Measurements from ENCODE around the gene CDC14A. TPM values are rescaled to one million over a fixed set of nuclear protein-coding genes. Genes with fewer than 3 reads are reported as not detected.

Gene CDC14A
- total RNA-seq, 1 experiment from 2014 or later, result 5.3 TPM

GRCh38 chr1:100536031-100536430 is 183.7 kb downstream of the CDC14A start:
- no peak for DNase-seq (ENCODE audit: low read depth)

DNA sequence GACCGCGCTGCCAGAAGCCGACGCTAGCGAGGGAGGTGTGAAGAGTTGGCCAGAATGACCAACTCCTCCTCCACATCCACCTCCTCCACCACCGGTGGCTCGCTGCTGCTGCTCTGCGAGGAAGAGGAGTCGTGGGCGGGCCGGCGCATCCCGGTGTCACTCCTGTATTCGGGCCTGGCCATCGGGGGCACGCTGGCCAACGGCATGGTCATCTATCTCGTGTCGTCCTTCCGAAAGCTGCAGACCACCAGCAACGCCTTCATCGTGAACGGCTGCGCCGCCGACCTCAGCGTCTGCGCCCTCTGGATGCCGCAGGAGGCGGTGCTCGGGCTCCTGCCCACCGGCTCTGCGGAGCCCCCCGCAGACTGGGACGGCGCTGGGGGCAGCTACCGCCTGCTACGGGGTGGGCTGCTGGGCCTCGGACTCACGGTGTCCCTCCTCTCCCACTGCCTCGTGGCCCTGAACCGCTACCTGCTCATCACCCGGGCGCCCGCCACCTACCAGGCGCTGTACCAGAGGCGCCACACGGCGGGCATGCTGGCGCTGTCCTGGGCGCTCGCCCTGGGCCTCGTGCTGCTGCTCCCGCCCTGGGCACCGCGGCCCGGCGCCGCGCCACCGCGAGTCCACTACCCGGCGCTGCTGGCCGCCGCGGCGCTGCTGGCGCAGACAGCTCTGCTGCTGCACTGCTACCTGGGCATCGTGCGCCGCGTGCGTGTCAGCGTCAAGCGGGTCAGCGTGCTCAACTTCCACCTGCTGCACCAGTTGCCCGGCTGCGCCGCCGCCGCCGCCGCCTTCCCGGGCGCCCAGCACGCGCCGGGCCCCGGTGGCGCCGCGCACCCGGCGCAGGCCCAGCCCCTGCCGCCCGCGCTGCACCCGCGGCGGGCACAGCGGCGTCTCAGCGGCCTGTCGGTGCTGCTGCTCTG is 186.9 kb downstream of the CDC14A start:
- DNase-seq (ENCODE audit: low read depth), result peak; percentile 12

- DNase-seq (ENCODE audit: low read depth), result peak; percentile 25
These were observed 187.7 kb downstream of the CDC14A start for GRCh38 chr1:100539836-100540536.

DNA sequence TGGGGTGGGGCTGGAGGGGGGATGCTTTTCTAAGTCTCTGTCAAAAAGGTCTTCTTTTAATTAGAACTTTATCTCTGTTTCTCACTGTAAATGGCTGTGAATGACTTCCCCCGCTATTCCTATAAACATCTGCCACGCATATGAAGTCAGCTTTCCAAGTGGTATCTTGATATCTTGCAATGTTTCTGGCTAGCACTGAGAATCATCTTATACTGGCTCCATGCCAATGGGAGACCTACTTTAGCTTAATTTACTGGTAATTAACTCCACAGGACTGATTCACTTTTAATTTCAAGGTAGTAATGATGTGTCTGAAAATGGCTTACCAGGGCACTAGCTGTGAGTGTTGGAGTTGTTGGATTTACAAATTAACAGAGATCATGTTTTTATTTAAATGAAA is 190.0 kb downstream of the CDC14A start:
- DNase-seq (ENCODE audit: low read depth), result no peak

GRCh38 chr1:100543640-100544039 is 191.3 kb downstream of the CDC14A start:
- DNase-seq (ENCODE audit: low read depth), result no peak

GRCh38 chr1:100544791-100545190 is 192.5 kb downstream of the CDC14A start:
- no peak for DNase-seq (ENCODE audit: low read depth)

DNA sequence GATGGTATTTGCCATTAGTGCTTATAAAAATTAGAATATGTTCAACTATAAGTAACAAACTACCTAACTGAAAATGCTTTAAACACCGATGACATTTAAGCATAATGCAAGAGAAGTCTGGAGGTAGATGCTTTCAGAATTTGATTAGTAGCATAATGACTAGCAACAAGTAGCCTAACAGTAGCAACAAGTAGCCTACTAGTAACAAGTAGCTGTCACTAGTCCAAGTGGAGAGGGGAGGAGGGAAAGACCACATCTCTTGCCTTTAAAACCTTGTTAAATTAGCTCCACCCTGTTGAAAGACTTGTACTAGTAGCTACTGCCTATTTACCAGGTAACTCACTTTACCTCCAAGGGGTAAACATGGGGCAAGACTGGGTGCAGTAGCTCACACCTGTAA is 193.5 kb downstream of the CDC14A start:
- no peak for DNase-seq (ENCODE audit: low read depth)

- DNase-seq (ENCODE audit: low read depth), result no peak
These were observed 199.7 kb downstream of the CDC14A start for GRCh38 chr1:100552031-100552430.

GRCh38 chr1:100552922-100553321 is 200.6 kb downstream of the CDC14A start:
- no peak for DNase-seq (ENCODE audit: low read depth)

- DNase-seq (ENCODE audit: low read depth), result no peak
These were observed 203.9 kb downstream of the CDC14A start for GRCh38 chr1:100556181-100556580.

DNA sequence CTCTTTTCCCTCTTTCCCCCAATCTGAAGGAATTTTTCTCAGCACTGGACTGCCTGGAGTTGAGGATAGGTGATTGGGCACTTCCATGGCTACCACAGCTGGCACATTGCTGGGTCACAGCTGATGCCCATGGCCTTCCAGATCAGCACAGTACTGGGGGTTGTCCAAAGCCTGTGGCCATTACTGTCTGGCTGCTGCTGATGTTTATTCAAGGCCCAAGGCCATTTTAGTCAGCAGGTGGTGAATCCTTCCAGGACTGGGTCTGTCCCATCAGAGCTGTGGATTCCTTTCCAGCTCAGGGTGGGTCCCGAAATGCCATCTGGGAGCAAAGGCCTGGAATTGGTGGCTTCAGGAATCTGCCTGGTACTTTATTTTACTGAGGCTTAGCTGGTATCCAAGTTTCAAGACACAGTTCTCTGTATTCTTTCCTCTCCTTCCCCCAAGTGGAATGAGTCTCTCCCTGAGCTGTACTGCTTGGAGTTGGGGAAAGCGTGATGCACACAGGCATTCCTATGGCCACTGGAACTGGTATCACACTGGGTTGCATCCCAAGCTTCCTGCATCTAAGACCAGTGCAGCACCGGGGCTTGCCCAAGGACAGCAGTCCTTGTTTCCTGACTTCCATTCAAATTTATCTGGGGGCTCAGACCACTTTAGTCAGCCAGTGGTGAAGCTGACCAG is 204.8 kb downstream of the CDC14A start:
- peak; percentile 50 for DNase-seq (ENCODE audit: low read depth)

- DNase-seq (ENCODE audit: low read depth), result no peak
These were observed 205.3 kb downstream of the CDC14A start for GRCh38 chr1:100557606-100557953.

DNA sequence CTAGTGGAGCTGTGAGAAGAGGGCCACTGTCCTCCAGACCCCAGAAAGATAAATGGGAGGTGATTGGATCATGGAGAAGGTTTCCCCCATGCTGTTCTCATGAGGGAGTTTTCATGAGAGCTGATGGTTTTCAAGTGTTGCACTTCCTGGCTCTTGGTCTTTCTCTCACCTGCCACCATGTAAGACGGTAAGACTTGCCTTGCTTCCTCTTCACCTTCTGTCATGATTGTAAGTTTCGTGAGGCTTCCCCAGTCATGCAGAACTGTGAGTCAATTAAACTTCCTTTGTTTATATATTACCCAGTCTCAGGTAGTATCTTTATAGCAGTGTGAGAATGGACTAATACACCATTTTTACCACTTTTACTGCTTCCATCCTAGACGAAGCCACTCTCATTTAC is 213.2 kb downstream of the CDC14A start:
- no peak for DNase-seq (ENCODE audit: low read depth)

- DNase-seq (ENCODE audit: low read depth), result no peak
These were observed 213.8 kb downstream of the CDC14A start for GRCh38 chr1:100565937-100566699.

DNA sequence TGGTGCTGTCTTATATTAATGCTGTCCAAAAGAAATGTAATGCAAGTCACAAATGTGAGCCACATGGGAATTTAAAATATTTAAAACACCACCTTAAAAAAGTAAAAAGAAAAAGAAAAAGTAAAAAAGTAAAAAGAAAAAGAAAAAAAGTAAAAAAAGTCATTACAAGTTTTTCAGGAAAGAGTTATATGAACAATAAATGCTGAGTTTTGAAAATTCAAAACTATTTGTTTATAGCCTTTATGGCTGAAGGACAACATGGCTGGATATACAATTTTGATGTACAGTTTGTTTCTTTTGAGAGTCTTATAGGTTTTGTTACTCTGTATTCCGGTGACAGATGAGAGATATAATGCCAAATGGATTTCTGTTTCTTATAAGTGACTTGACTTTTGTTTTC is 214.8 kb downstream of the CDC14A start:
- DNase-seq (ENCODE audit: low read depth), result no peak

Other genes with a start within 250 kb of the CDC14A start
- gene SASS6, start 219.6 kb upstream of the CDC14A start, total RNA-seq (2014; rRNA removed; shearing (Covaris generic)), result 10.9 and 14.7 TPM in 2 replicates
- gene TRMT13, start 219.3 kb upstream of the CDC14A start, total RNA-seq (2014; rRNA removed; shearing (Covaris generic)), result 21.5 and 24.4 TPM in 2 replicates
- gene LRRC39, start 174.2 kb upstream of the CDC14A start, total RNA-seq (2014; rRNA removed; shearing (Covaris generic)), result 0.60 and 1.1 TPM in 2 replicates
- 4.7 and 4.9 TPM in 2 replicates for gene DBT, start 102.7 kb upstream of the CDC14A start, total RNA-seq (2014; rRNA removed; shearing (Covaris generic))
- 42.8 and 44.6 TPM in 2 replicates for gene RTCA, start 86.3 kb upstream of the CDC14A start, total RNA-seq (2014; rRNA removed; shearing (Covaris generic))
- gene GPR88, start 185.6 kb downstream of the CDC14A start, total RNA-seq (2014; rRNA removed; shearing (Covaris generic)), result not detected in 2 replicates